H9 (cell line): ENCODE results near the gene VAV1. TPM values are rescaled to one million over a fixed set of nuclear protein-coding genes. Genes with fewer than 3 reads are reported as not detected.

ENCODE experiments used
- DNase-seq: peaks from one replicate; pipeline ENCODE4 v3.0.0-alpha.2; 2017
- H2AFZ ChIP-seq: one replicate; pipeline ENCODE4 v1.6.1; 2013; ENCODE audit warnings: mild to moderate bottlenecking, low read length, control low read depth, moderate library complexity
- H2AK5ac ChIP-seq: 2 replicates; pipeline ENCODE4 v1.6.1; 2013; ENCODE audit warnings: low read length, control low read depth, mixed read lengths; ENCODE audit not compliant: insufficient read length
- H2BK120ac ChIP-seq: one replicate; pipeline ENCODE4 v1.6.1; 2013; ENCODE audit warnings: low read depth, mild to moderate bottlenecking, low read length, control low read depth, inconsistent platforms; ENCODE audit not compliant: poor library complexity, severe bottlenecking
- H2BK12ac ChIP-seq: 2 replicates; pipeline ENCODE4 v1.6.1; 2013; ENCODE audit warnings: low read length, control low read depth, mixed read lengths, low read depth; ENCODE audit not compliant: insufficient read length
- H2BK15ac ChIP-seq: 2 replicates; pipeline ENCODE4 v1.6.1; 2013; ENCODE audit warnings: low read depth, low read length, control low read depth
- H2BK20ac ChIP-seq: one replicate; pipeline ENCODE4 v1.6.1; 2013; ENCODE audit warnings: low read depth, mild to moderate bottlenecking, low read length, control low read depth, inconsistent platforms; ENCODE audit not compliant: poor library complexity, severe bottlenecking
- H2BK5ac ChIP-seq: 2 replicates; pipeline ENCODE4 v1.6.1; 2013; ENCODE audit warnings: low read length, control low read depth, mixed read lengths; ENCODE audit not compliant: insufficient read length
- H3K14ac ChIP-seq: 2 replicates; pipeline ENCODE4 v1.6.1; 2013; ENCODE audit warnings: low read length, control low read depth; ENCODE audit not compliant: insufficient read depth
- H3K18ac ChIP-seq: 2 replicates; pipeline ENCODE4 v1.6.1; 2013; ENCODE audit warnings: low read depth, mild to moderate bottlenecking, mixed read lengths, low read length, control low read depth; ENCODE audit not compliant: insufficient read length
- H3K23ac ChIP-seq: 2 replicates; pipeline ENCODE4 v1.6.1; 2013; ENCODE audit warnings: low read length, control low read depth, mixed read lengths, low read depth; ENCODE audit not compliant: insufficient read length
- H3K23me2 ChIP-seq: 2 replicates; pipeline ENCODE4 v1.6.1; 2013; ENCODE audit warnings: low read depth, mild to moderate bottlenecking, mixed read lengths, low read length, control low read depth; ENCODE audit not compliant: insufficient read length, poor library complexity, severe bottlenecking
- H3K27ac ChIP-seq: 2 replicates; pipeline ENCODE4 v1.5.1; 2013; ENCODE audit warnings: low read length, control low read depth, mixed read lengths, low read depth; ENCODE audit not compliant: insufficient read length
- H3K27me3 ChIP-seq: 2 replicates; pipeline ENCODE4 v1.6.1; 2013; ENCODE audit warnings: low read length, control low read depth, inconsistent platforms; ENCODE audit not compliant: insufficient read depth
- H3K4ac ChIP-seq: 2 replicates; pipeline ENCODE4 v1.6.1; 2013; ENCODE audit warnings: low read depth, mild to moderate bottlenecking, control low read depth, inconsistent platforms, low read length, moderate library complexity
- H3K4me1 ChIP-seq: 2 replicates; pipeline ENCODE4 v1.6.1; 2013; ENCODE audit warnings: low read length, control low read depth, inconsistent platforms; ENCODE audit not compliant: insufficient read depth
- H3K4me2 ChIP-seq: 2 replicates; pipeline ENCODE4 v1.6.1; 2013; ENCODE audit warnings: low read length, control low read depth, mixed read lengths; ENCODE audit not compliant: insufficient read length, insufficient read depth
- H3K56ac ChIP-seq: 2 replicates; pipeline ENCODE4 v1.6.1; 2013; ENCODE audit warnings: low read depth, mild to moderate bottlenecking, mixed read lengths, low read length, control low read depth; ENCODE audit not compliant: insufficient read length
- H3K79me1 ChIP-seq: 2 replicates; pipeline ENCODE4 v1.6.1; 2013; ENCODE audit warnings: low read depth, mild to moderate bottlenecking, moderate library complexity, low read length, control low read depth, inconsistent platforms; ENCODE audit not compliant: insufficient read depth, poor library complexity, severe bottlenecking
- H3K79me2 ChIP-seq: 2 replicates; pipeline ENCODE4 v1.6.1; 2013; ENCODE audit warnings: low read length, control low read depth, inconsistent platforms; ENCODE audit not compliant: insufficient read depth
- H3K9ac ChIP-seq: 2 replicates; pipeline ENCODE4 v1.6.1; 2013; ENCODE audit warnings: low read length, control low read depth, mixed read lengths; ENCODE audit not compliant: insufficient read length; ENCODE audit errors: extremely low read depth
- H3K9me3 ChIP-seq: one replicate; pipeline ENCODE4 v1.6.1; 2013; ENCODE audit warnings: low read depth, low read length, inconsistent platforms; ENCODE audit not compliant: control insufficient read depth
- H3T11ph ChIP-seq: one replicate; pipeline ENCODE4 v1.6.1; 2013; ENCODE audit warnings: mild to moderate bottlenecking, low read length, control low read depth, inconsistent platforms
- H4K20me1 ChIP-seq: one replicate; pipeline ENCODE4 v1.6.1; 2013; ENCODE audit not compliant: control insufficient read depth, insufficient read length, insufficient read depth
- H4K5ac ChIP-seq: 2 replicates; pipeline ENCODE4 v1.6.1; 2013; ENCODE audit warnings: low read depth, mild to moderate bottlenecking, mixed read lengths, low read length, control low read depth; ENCODE audit not compliant: insufficient read length
- H4K8ac ChIP-seq: replicated peaks from 2 replicates; pipeline ENCODE4 v1.6.1; 2013; ENCODE audit warnings: low read length, control low read depth, mixed read lengths, low read depth; ENCODE audit not compliant: insufficient read length
- H4K91ac ChIP-seq: 2 replicates; pipeline ENCODE4 v1.6.1; 2013; ENCODE audit warnings: low read depth, mild to moderate bottlenecking, moderate library complexity, mixed read lengths, low read length, control low read depth; ENCODE audit not compliant: insufficient read length
- H3K27ac Mint-ChIP-seq, 3 experiments: 2 replicates in 2 of 3; 3 replicates in 1 of 3; pipeline ENCODE4 v1.8.0; 2020 to 2021; ENCODE audit warnings: mixed read lengths in 3 of 3, mild to moderate bottlenecking in 1 of 3, moderate library complexity in 1 of 3
- H3K27me3 Mint-ChIP-seq: 2 replicates; pipeline ENCODE4 v1.8.0; 2021; ENCODE audit warnings: low read depth, mild to moderate bottlenecking, moderate library complexity, mixed read lengths
- H3K36me3 Mint-ChIP-seq, 3 experiments: 2 replicates in 2 of 3; 3 replicates in 1 of 3; pipeline ENCODE4 v1.8.0; 2020 to 2021; ENCODE audit warnings: low read depth in 3 of 3, mixed read lengths in 3 of 3; ENCODE audit not compliant: insufficient read depth in 1 of 3
- H3K4me1 Mint-ChIP-seq, 2 experiments: 2 replicates each; pipeline ENCODE4 v1.8.0; 2020; ENCODE audit warnings: mixed read lengths in 2 of 2
- H3K4me3 Mint-ChIP-seq, 2 experiments: 2 replicates in 1 of 2; 3 replicates in 1 of 2; pipeline ENCODE4 v1.8.0; 2020 to 2021; ENCODE audit warnings: mild to moderate bottlenecking in 2 of 2, mixed read lengths in 2 of 2, moderate library complexity in 1 of 2
- H3K9me3 Mint-ChIP-seq, 2 experiments: 2 replicates in 1 of 2; 3 replicates in 1 of 2; pipeline ENCODE4 v1.8.0; 2020; ENCODE audit warnings: mild to moderate bottlenecking in 2 of 2, mixed read lengths in 2 of 2, moderate library complexity in 1 of 2
- CTCF ChIP-seq: fragments of 200-600 bp; sonication (generic); conservative IDR thresholded peaks from 3 replicates; pipeline ENCODE4 v1.8.0; 2021; ENCODE audit warnings: antibody characterized with exemption, mild to moderate bottlenecking
- WGBS: extraction: QIAGEN DNeasy Blood & Tissue Kit; methylation state at CpG from one replicate; pipeline ENCODE4 v1.1.7; 2013; ENCODE audit warnings: missing lambda C conversion rate, low lambda C conversion rate, mixed read lengths; ENCODE audit not compliant: insufficient read length; ENCODE audit errors: extremely low coverage; 5-methylcytosine and 5-hydroxymethylcytosine counted together
- microRNA-seq: library from miRNA; unstranded; fragments of <30 nt; microRNA quantifications from one replicate; pipeline ENCODE4, GENCODE V29; 2020; ENCODE audit warnings: borderline microRNAs expressed
- total RNA-seq: library from RNA; stranded (reverse); gene quantifications from 2 replicates; pipeline ENCODE4 v1.2.1, GENCODE V29; 2021

The VAV1 gene
- total RNA-seq, 1 experiment from 2014 or later: 0.90 TPM

GRCh38 chr19:6906559-6907060 lies 134.1 kb downstream of the VAV1 start:
- H3K9me3 Mint-ChIP-seq: peaks cover 79 to 84% of the 10 kb centered on the region in 2 experiments

More at GRCh38 chr19:6906559-6907060, 134.1 kb downstream of the VAV1 start:
- no peak overlapping the region for H3K56ac ChIP-seq
- no peak overlapping the region for H2BK12ac ChIP-seq
- no peaks in the 10 kb centered on the region for H3K27me3 ChIP-seq
- no peak overlapping the region for H3K9ac ChIP-seq
- no peak for TF ChIP-seq CTCF
- H4K20me1 ChIP-seq: no peaks in the 10 kb centered on the region
- H4K8ac ChIP-seq: no peak overlapping the region
- H2BK120ac ChIP-seq: no peak overlapping the region
- H3K4ac ChIP-seq: no peak overlapping the region
- H3K18ac ChIP-seq: no peak overlapping the region
- no peaks in the 10 kb centered on the region for H3K4me1 ChIP-seq
- H3K4me2 ChIP-seq: no peak overlapping the region
- H3K23me2 ChIP-seq: no peaks in the 10 kb centered on the region
- no peak overlapping the region for H3T11ph ChIP-seq
- no CpG with 5 or more reads among the region's 3 CpGs for WGBS
- no peak overlapping the region for H2AFZ ChIP-seq
- no peaks in the 10 kb centered on the region for H3K79me2 ChIP-seq
- DNase-seq: no peak
- no peak overlapping the region for H3K23ac ChIP-seq
- Mint-ChIP-seq H3K4me1 (no peaks in the 10 kb centered on the region), H3K27ac (no peak overlapping the region), H3K36me3 (peaks cover 5 to 28% (median 11%) of the 10 kb centered on the region in 3 experiments; a peak in 5 of 7 replicates), H3K27me3 (no peaks in the 10 kb centered on the region; the same call in 1 of the 2 replicates), H3K4me3 (no peak overlapping the region)
- no peak overlapping the region for H4K5ac ChIP-seq
- H2BK5ac ChIP-seq: no peak overlapping the region
- H3K9me3 ChIP-seq: peaks cover 39% of the 10 kb centered on the region
- H2BK20ac ChIP-seq: no peak overlapping the region
- H3K14ac ChIP-seq: no peak overlapping the region
- no peak overlapping the region for H2AK5ac ChIP-seq
- no peak overlapping the region for H3K27ac ChIP-seq
- no peaks in the 10 kb centered on the region for H3K79me1 ChIP-seq
- H4K91ac ChIP-seq: no peak overlapping the region
- H2BK15ac ChIP-seq: no peak overlapping the region

Small RNA genes lying within 50 kb of the gene (microRNA-seq; reads per million reads assigned to microRNA genes)
- gene MIR6791: not detected

Other genes with a start within 250 kb of the VAV1 start
- gene TNFSF9, start 241.7 kb upstream of the VAV1 start, total RNA-seq: 1.9 and 2.1 TPM in 2 replicates
- gene CD70, start 181.6 kb upstream of the VAV1 start, total RNA-seq: 1.2 and 1.3 TPM in 2 replicates
- gene TNFSF14, start 102.5 kb upstream of the VAV1 start, total RNA-seq: not detected in 2 replicates
- gene C3, start 52.1 kb upstream of the VAV1 start, total RNA-seq: 4.9 and 5.9 TPM in 2 replicates
- gene GPR108, start 35.1 kb upstream of the VAV1 start, total RNA-seq: 38.2 and 39.3 TPM in 2 replicates
- gene TRIP10, start 33.0 kb upstream of the VAV1 start, total RNA-seq: 54.1 and 56.4 TPM in 2 replicates
- gene SH2D3A, start 5.3 kb upstream of the VAV1 start, total RNA-seq: 17.9 and 22.0 TPM in 2 replicates
- gene ADGRE1, start 114.9 kb downstream of the VAV1 start, total RNA-seq: not detected in 2 replicates
- not detected in 2 replicates for gene MBD3L2B, start 248.7 kb downstream of the VAV1 start, total RNA-seq